Activated T-helper 2 cell treated with anti-CD3 and anti-CD28 coated beads, Interferon-gamma antibody, Interleukin-2, Interleukin-4, amounts not matched to agents 10 μg/mL and 5 μg/mL and 100 μg/mL, durations not matched to agents 14 hours and 24 hours and 36 hours (primary cell): Measurements from ENCODE around the gene CEACAM6. TPM values are rescaled to one million over a fixed set of nuclear protein-coding genes. Genes with fewer than 3 reads are reported as not detected.
"Not testable (repeated sequence)": the region's sequence is repeated elsewhere in the genome, so short reads cannot be mapped to it uniquely, and the experiment has no call there.

Source experiments
- DNase-seq: peaks from one replicate; pipeline ENCODE4 v3.0.0; 2021; ENCODE audit warnings: low spot score
- H3K27ac Mint-ChIP-seq: one replicate; pipeline ENCODE4 v1.8.0; 2021; ENCODE audit warnings: mixed read lengths
- H3K27me3 Mint-ChIP-seq: one replicate; pipeline ENCODE4 v1.8.0; 2021; ENCODE audit warnings: low read depth, mixed read lengths
- H3K36me3 Mint-ChIP-seq: one replicate; pipeline ENCODE4 v1.8.0; 2021; ENCODE audit warnings: low read depth, mixed read lengths
- H3K4me1 Mint-ChIP-seq: one replicate; pipeline ENCODE4 v1.8.0; 2021; ENCODE audit warnings: low read depth, mixed read lengths
- H3K4me3 Mint-ChIP-seq: one replicate; pipeline ENCODE4 v1.8.0; 2021; ENCODE audit warnings: low read depth, mild to moderate bottlenecking, moderate library complexity, mixed read lengths
- H3K9me3 Mint-ChIP-seq: one replicate; pipeline ENCODE4 v1.8.0; 2021; ENCODE audit warnings: mixed read lengths
- intact Hi-C: fragments of 100-400 bp; cut with micrococcal nuclease; formaldehyde crosslinking; loops from one replicate; pipeline ENCODE4 v1.15.1; 2023
- total RNA-seq: library from RNA; stranded (reverse); gene quantifications from 2 replicates; pipeline ENCODE4 v1.2.3, GENCODE V29; 2022

The CEACAM6 gene
- not detected in 2 replicates for total RNA-seq

DNA sequence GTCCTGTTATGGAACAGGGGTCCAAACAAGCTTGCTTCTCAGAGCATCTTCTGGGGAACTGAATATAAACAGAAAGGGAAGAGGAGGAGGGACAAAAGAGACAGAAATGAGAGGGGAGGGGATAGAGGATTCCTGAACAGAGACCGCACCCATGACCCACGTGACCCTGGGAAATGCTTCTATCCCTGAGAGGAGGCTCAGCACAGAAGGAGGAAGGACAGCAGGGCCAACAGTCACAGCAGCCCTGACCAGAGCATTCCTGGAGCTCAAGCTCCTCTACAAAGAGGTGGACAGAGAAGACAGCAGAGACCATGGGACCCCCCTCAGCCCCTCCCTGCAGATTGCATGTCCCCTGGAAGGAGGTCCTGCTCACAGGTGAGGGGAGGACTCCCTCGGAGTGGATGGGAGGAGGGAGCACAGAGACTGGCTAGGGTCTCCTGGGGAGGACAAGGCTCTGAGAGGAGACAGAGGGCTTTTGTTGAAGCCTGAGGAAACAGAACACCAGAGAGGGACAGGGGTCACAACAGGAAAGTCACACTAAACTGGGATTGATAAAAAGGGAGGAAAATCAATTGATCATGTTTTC, at the start of gene CEACAM6:
CEACAM6 (plus strand) TSS at position 203 of the 586 bp plus-strand sequence; CDS start at position 312, 109 bp downstream.
- intact Hi-C loops = no loop called here
- Mint-ChIP-seq H3K4me1 (peaks cover 5% of the 10 kb centered on the region), H3K27ac (no peak within 1 kb of the TSS), H3K4me3 (no peak within 1 kb of the TSS), H3K36me3 (no peaks in the 10 kb centered on the region), H3K9me3 (no peaks in the 10 kb centered on the region), H3K27me3 (peaks cover 49% of the 10 kb centered on the region)
- no peak for DNase-seq

DNA sequence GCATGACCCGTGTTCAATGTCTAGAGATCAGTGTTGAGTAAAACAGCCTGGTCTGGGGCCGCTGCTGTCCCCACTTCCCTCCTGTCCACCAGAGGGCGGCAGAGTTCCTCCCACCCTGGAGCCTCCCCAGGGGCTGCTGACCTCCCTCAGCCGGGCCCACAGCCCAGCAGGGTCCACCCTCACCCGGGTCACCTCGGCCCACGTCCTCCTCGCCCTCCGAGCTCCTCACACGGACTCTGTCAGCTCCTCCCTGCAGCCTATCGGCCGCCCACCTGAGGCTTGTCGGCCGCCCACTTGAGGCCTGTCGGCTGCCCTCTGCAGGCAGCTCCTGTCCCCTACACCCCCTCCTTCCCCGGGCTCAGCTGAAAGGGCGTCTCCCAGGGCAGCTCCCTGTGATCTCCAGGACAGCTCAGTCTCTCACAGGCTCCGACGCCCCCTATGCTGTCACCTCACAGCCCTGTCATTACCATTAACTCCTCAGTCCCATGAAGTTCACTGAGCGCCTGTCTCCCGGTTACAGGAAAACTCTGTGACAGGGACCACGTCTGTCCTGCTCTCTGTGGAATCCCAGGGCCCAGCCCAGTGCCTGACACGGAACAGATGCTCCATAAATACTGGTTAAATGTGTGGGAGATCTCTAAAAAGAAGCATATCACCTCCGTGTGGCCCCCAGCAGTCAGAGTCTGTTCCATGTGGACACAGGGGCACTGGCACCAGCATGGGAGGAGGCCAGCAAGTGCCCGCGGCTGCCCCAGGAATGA, 48.4 kb upstream of the CEACAM6 start:
- Mint-ChIP-seq H3K9me3 (no peaks in the 10 kb centered on the region), H3K27me3 (peaks cover 15% of the 10 kb centered on the region), H3K4me3 (peak overlapping the region; percentile 31), H3K36me3 (no peaks in the 10 kb centered on the region), H3K27ac (no peak overlapping the region), H3K4me1 (peaks cover 4% of the 10 kb centered on the region)
- DNase-seq = peak; percentile 58
- intact Hi-C loops = loop anchor here (1.0 kb wide), 1 partner anchor 39 kb away; no protein-coding TSS in a partner anchor

DNA sequence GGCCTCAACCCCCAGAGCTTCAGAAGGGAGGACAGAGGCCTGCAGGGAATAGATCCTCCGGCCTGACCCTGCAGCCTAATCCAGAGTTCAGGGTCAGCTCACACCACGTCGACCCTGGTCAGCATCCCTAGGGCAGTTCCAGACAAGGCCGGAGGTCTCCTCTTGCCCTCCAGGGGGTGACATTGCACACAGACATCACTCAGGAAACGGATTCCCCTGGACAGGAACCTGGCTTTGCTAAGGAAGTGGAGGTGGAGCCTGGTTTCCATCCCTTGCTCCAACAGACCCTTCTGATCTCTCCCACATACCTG, 47.9 kb upstream of the CEACAM6 start:
- Mint-ChIP-seq H3K4me1 (peaks cover 4% of the 10 kb centered on the region), H3K27me3 (peaks cover 16% of the 10 kb centered on the region), H3K27ac (no peak overlapping the region), H3K36me3 (no peaks in the 10 kb centered on the region), H3K4me3 (no peak overlapping the region), H3K9me3 (no peaks in the 10 kb centered on the region)
- intact Hi-C loops = loop anchor here (1.0 kb wide), 1 partner anchor 39 kb away; no protein-coding TSS in a partner anchor
- no peak for DNase-seq

DNA sequence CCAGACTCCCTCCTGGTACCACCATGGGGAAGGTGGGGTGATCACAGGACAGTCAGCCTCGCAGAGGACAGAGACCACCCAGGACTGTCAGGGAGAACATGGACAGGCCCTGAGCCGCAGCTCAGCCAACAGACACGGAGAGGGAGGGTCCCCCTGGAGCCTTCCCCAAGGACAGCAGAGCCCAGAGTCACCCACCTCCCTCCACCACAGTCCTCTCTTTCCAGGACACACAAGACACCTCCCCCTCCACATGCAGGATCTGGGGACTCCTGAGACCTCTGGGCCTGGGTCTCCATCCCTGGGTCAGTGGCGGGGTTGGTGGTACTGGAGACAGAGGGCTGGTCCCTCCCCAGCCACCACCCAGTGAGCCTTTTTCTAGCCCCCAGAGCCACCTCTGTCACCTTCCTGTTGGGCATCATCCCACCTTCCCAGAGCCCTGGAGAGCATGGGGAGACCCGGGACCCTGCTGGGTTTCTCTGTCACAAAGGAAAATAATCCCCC, 47.4 kb upstream of the CEACAM6 start:
- H3K4me1 Mint-ChIP-seq = peaks cover 4% of the 10 kb centered on the region
- intact Hi-C loops = loop anchor here (1.0 kb wide), 1 partner anchor 38 kb away; no protein-coding TSS in a partner anchor
- H3K27me3 Mint-ChIP-seq = peaks cover 17% of the 10 kb centered on the region

DNA sequence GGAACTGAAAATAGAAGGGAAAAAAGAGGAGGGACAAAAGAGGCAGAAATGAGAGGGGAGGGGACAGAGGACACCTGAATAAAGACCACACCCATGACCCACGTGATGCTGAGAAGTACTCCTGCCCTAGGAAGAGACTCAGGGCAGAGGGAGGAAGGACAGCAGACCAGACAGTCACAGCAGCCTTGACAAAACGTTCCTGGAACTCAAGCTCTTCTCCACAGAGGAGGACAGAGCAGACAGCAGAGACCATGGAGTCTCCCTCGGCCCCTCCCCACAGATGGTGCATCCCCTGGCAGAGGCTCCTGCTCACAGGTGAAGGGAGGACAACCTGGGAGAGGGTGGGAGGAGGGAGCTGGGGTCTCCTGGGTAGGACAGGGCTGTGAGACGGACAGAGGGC, 46.8 kb upstream of the CEACAM6 start, which contains the start of gene CEACAM5:
CEACAM5 (plus strand) TSS at position 146 of the 400 bp plus-strand sequence; CDS start at position 252, 106 bp downstream.
- H3K27me3 Mint-ChIP-seq = peaks cover 19% of the 10 kb centered on the region
- intact Hi-C loops = no loop called here

More for the DNA sequence above, 47.4 kb upstream of the CEACAM6 start:
- no peak for DNase-seq
- Mint-ChIP-seq H3K36me3 (no peaks in the 10 kb centered on the region), H3K9me3 (no peaks in the 10 kb centered on the region), H3K4me3 (no peak overlapping the region), H3K27ac (no peak overlapping the region)

GRCh38 chr19:41709516-41709915, 45.8 kb upstream of the CEACAM6 start:
- H3K27me3 Mint-ChIP-seq = peaks cover 21% of the 10 kb centered on the region
- H3K4me1 Mint-ChIP-seq, DNase-seq, H3K36me3 Mint-ChIP-seq, intact Hi-C loops, H3K27ac Mint-ChIP-seq, H3K4me3 Mint-ChIP-seq, H3K9me3 Mint-ChIP-seq: not testable (repeated sequence)

More for the DNA sequence above, 46.8 kb upstream of the CEACAM6 start, which contains the start of gene CEACAM5:
- Mint-ChIP-seq H3K36me3 (no peaks in the 10 kb centered on the region), H3K4me3 (no peak within 1 kb of the TSS), H3K9me3 (no peaks in the 10 kb centered on the region), H3K27ac (no peak within 1 kb of the TSS), H3K4me1 (peaks cover 4% of the 10 kb centered on the region)
- no peak for DNase-seq

- H3K4me3 Mint-ChIP-seq = no peak overlapping the region
- H3K36me3 Mint-ChIP-seq = no peaks in the 10 kb centered on the region
- H3K27ac Mint-ChIP-seq = no peak overlapping the region
- peaks cover 4% of the 10 kb centered on the region for H3K4me1 Mint-ChIP-seq
- intact Hi-C loops = no loop called here
- H3K9me3 Mint-ChIP-seq = no peaks in the 10 kb centered on the region
- H3K27me3 Mint-ChIP-seq = peaks cover 21% of the 10 kb centered on the region
- no peak for DNase-seq
Measured at GRCh38 chr19:41709951-41710645, 45.2 kb upstream of the CEACAM6 start.

DNA sequence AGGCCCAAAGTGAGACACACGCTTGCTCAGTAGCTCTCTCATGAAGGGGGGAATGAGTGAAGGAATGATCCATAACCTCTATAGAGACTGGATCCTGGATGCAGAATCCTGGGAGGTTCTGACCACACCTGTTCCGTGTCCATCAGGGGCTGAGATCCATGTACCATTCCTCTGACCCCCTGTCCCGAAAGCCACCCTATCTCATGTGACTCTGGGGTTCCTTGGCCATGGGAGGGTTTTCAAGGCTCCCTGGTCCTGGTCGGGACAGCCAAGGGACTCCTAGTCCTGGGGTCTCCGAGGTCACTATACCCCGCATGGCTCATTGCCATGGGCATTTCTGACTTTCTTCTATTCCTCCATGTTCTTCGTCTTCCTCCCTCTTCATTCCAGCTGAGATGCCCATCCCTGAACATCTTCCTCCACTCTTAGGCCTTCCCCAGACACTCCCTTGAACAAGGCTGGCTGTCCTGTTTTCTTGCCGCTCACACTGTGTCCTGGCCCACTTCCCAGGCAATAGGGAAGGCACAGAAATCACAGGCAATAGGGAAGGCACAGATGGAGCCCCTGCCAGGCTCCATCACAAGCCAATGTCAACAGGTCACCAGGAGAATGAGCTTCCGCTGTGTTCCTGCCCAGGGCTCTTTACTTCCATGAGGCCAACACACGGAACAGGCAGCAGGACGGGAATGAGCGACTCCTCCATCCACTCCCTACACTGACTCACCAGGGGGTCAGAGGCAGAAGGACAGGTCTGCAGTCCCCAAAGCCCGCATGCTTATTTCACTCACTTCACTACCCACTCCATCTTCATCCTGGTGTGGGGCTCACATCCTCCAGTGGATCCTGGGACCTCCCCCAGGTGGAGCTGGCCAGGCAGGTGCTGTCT, 43.7 kb upstream of the CEACAM6 start:
- no peak for DNase-seq
- Mint-ChIP-seq H3K9me3 (no peaks in the 10 kb centered on the region), H3K4me1 (peaks cover 4% of the 10 kb centered on the region), H3K27me3 (peaks cover 15% of the 10 kb centered on the region), H3K4me3 (no peak overlapping the region), H3K36me3 (no peaks in the 10 kb centered on the region), H3K27ac (no peak overlapping the region)
- intact Hi-C loops = no loop called here

- Mint-ChIP-seq H3K36me3 (no peaks in the 10 kb centered on the region), H3K27ac (no peak overlapping the region), H3K4me3 (no peak overlapping the region), H3K4me1 (no peaks in the 10 kb centered on the region), H3K27me3 (peaks cover 12% of the 10 kb centered on the region), H3K9me3 (no peaks in the 10 kb centered on the region)
- DNase-seq = no peak
- intact Hi-C loops = no loop called here
Measured at GRCh38 chr19:41714598-41714997, 40.7 kb upstream of the CEACAM6 start.

DNA sequence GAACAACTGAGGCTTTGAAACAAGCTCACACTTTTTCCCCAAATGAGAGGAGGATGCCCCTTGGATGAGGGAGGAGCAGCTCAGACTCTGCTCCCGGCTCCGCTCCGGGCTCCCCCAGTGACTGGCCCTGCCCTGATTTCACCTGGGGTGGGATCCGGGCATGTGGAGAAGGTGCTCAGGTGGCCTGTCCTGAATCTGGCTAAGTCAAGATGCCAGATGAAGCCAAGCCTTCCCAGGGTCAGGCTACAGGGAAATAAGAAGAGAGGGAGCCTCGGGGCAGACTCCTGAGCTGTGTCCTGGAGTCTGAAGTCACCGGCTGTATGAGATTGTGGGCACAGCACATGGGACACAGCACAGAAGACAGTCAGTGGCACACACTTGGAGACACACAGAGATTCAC, 36.6 kb upstream of the CEACAM6 start:
- Mint-ChIP-seq H3K36me3 (no peaks in the 10 kb centered on the region), H3K4me1 (no peaks in the 10 kb centered on the region), H3K4me3 (no peak overlapping the region)

DNA sequence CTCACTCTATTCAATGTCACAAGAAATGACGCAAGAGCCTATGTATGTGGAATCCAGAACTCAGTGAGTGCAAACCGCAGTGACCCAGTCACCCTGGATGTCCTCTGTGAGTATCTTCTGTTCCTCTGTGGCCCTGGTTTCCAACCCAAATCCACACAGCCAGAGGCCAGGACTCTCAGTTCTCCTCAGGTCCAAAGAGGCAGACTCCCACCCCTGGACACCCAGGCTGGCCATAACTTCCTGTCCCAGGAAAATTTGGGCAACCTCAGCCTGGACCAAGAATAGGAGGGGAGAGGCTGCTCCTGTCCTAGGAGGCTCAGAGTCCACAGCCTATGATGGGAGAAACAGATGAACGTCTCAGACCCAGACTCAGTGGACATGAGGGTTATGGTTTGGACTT, 35.2 kb upstream of the CEACAM6 start:
- Mint-ChIP-seq H3K9me3 (no peaks in the 10 kb centered on the region), H3K27me3 (peaks cover 18% of the 10 kb centered on the region), H3K36me3 (no peaks in the 10 kb centered on the region), H3K4me3 (no peak overlapping the region), H3K27ac (no peak overlapping the region), H3K4me1 (no peaks in the 10 kb centered on the region)
- DNase-seq = no peak
- intact Hi-C loops = no loop called here

More for the DNA sequence above, 36.6 kb upstream of the CEACAM6 start:
- Mint-ChIP-seq H3K27ac (no peak overlapping the region), H3K9me3 (no peaks in the 10 kb centered on the region), H3K27me3 (peaks cover 12% of the 10 kb centered on the region)
- intact Hi-C loops = no loop called here
- no peak for DNase-seq

DNA sequence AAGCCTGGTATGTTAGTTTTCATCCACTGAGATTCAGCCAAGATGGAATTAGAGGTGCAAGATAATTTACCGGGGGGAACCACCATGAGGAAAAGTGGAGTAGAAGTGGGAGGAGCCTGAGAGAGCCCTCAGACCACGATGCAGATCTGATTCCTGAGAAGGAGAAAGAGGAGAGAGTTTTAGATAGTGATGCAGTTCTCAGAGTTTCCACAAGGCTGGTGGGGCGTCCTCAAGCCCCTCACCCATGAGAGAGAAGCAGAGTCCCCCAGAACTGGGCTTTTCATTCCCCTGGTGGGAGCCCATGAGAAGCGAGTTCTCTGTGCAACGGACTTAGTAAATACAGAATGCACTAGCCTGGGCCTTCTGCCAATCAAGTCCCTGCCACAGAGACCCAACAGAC, 28.8 kb upstream of the CEACAM6 start:
- DNase-seq = no peak
- intact Hi-C loops = no loop called here
- Mint-ChIP-seq H3K36me3 (no peaks in the 10 kb centered on the region), H3K4me3 (no peak overlapping the region), H3K9me3 (no peaks in the 10 kb centered on the region), H3K4me1 (peaks cover 1% of the 10 kb centered on the region), H3K27ac (no peak overlapping the region), H3K27me3 (peaks cover 42% of the 10 kb centered on the region)
